ENCODE data around the gene ANKRD13B.

Gene ANKRD13B

GRCh38 chr17:29613352-29613837, 20.5 kb downstream of the ANKRD13B start:
- peak; percentile 97 for TF ChIP-seq CTCF (IDR thresholded peaks at IDR 0.05; ENCODE audit: extremely low read depth, insufficient read depth, missing control alignments)
- in situ Hi-C loops (cut with MboI; ENCODE audit: low pct_unique_long_range_greater_than_20kb, low sequenced_read_pairs, unreplicated experiment): no loop called here

GRCh38 chr17:29613856-29614255, 20.9 kb downstream of the ANKRD13B start:
- TF ChIP-seq CTCF (IDR thresholded peaks at IDR 0.05; ENCODE audit: extremely low read depth, insufficient read depth, missing control alignments): no peak
- DNase-seq (ENCODE audit: low spot score): no peak
- in situ Hi-C loops (cut with MboI; ENCODE audit: low pct_unique_long_range_greater_than_20kb, low sequenced_read_pairs, unreplicated experiment): no loop called here

More at GRCh38 chr17:29613352-29613837, 20.5 kb downstream of the ANKRD13B start:
- peak; percentile 89 for DNase-seq (ENCODE audit: low spot score)

GRCh38 chr17:29614349-29615047, 21.6 kb downstream of the ANKRD13B start:
- in situ Hi-C loops (cut with MboI; ENCODE audit: low pct_unique_long_range_greater_than_20kb, low sequenced_read_pairs, unreplicated experiment): no loop called here
- TF ChIP-seq CTCF (IDR thresholded peaks at IDR 0.05; ENCODE audit: extremely low read depth, insufficient read depth, missing control alignments): no peak
- no peak for DNase-seq (ENCODE audit: low spot score)

- in situ Hi-C loops (cut with MboI; ENCODE audit: low pct_unique_long_range_greater_than_20kb, low sequenced_read_pairs, unreplicated experiment): no loop called here
- DNase-seq (ENCODE audit: low spot score): peak; percentile 39
- TF ChIP-seq CTCF (IDR thresholded peaks at IDR 0.05; ENCODE audit: extremely low read depth, insufficient read depth, missing control alignments): no peak
These were observed 22.1 kb downstream of the ANKRD13B start for GRCh38 chr17:29615048-29615385.

- DNase-seq (ENCODE audit: low spot score): peak; percentile 96
- in situ Hi-C loops (cut with MboI; ENCODE audit: low pct_unique_long_range_greater_than_20kb, low sequenced_read_pairs, unreplicated experiment): no loop called here
- no peak for TF ChIP-seq CTCF (IDR thresholded peaks at IDR 0.05; ENCODE audit: extremely low read depth, insufficient read depth, missing control alignments)
These were observed 22.8 kb downstream of the ANKRD13B start for GRCh38 chr17:29615492-29616299.

- TF ChIP-seq CTCF (IDR thresholded peaks at IDR 0.05; ENCODE audit: extremely low read depth, insufficient read depth, missing control alignments): no peak
- in situ Hi-C loops (cut with MboI; ENCODE audit: low pct_unique_long_range_greater_than_20kb, low sequenced_read_pairs, unreplicated experiment): no loop called here
- no peak for DNase-seq (ENCODE audit: low spot score)
These were observed 23.5 kb downstream of the ANKRD13B start for GRCh38 chr17:29616300-29617048.
